GM21390 (cell line): Measurements from ENCODE around the gene TMEM235.

Source experiments
- ATAC-seq: cut with Tn5 transposase; IDR thresholded peaks from one replicate; pipeline ENCODE4 v1.9.1; 2021; ENCODE audit not compliant: unreplicated experiment

TMEM235 gene

GRCh38 chr17:78230996-78231935, at the start of gene TMEM235:
TSS of gene TMEM235 (plus strand) at chr17:78231631. CDS start at chr17:78232024, 393 bp downstream.
- no peak for ATAC-seq

GRCh38 chr17:78182504-78182903, 48.9 kb upstream of the TMEM235 start:
- ATAC-seq = no peak

- no peak for ATAC-seq
Observed at GRCh38 chr17:78183916-78184315, 47.5 kb upstream of the TMEM235 start.

- ATAC-seq = no peak
Observed at GRCh38 chr17:78184351-78184750, 47.1 kb upstream of the TMEM235 start.

GRCh38 chr17:78184868-78185267, 46.6 kb upstream of the TMEM235 start:
- ATAC-seq = no peak

DNA sequence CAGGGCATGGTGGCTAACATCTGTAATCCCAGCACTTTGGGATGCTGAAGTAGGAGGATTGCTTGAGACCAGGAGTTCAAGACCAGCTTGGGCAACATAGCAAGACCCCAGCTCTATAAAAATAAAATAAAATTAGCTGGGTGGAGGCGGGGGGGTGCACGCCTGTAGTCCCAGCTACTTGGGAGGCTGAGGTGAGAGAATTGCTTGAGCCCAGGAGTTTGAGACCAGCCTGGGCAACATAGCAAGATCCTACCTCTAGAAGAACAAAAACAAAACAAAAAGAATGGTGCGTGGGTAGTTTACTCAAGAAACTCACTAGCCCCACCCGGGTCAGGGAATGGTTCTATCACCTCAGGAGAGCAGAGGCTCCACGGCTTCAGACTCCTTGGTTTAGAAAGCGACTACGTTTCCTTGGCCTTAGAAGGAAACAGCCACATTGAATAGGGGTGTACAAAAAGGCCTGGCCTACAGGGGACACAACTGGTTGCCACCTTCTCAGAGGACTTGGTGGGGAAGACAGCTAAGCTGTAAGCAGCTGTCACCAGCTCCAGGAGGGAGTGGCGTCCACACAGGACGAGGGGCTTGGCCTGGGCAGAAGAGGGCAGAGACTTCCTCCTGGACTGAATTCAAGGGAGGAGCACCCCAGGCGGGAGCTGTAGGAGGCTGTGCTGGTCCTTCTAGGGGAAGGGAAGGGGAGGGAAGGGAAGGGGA, 45.3 kb upstream of the TMEM235 start:
- no peak for ATAC-seq

DNA sequence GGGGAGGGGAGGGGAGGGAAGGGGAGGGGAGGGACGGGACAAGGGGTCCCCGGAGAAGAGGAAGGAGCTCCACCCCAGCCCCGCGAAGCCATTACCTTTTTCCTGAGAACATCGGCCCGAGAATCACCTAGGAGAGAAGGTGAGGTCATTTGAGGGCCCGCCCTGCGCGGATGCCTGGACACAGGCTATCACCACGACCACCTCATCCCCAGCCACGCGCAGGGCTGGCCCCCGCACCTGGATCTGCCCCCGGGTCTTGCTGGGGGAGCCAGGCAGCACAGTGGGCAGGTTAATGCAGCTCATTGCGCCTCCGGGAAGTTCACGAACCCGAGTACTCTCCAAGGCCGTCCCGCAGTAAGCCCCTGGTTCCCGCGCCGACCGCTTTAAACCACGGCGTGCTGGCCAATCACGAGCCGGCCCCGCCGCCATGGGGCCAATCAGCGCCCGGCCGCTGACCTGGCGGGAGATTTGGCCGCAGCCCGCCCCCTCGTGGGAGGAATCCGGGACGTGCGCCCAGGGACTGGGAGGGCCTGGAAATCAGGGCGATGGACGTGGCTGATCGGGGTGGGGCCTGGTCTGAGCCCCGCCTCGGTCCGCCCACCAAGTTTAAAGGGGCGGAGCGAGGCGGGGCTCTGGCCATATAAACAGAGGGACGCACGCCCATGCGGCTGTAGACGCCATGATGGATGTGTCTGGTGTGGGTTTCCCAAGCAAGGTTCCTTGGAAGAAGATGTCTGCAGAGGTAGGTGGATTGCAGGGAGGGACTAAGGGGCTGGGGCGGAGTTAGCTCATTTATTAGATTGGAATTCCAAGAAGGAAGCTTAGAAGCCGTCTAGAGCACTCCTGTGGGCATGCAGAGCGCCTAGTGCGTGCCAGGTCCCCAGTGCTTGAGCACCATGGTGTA, 44.5 kb upstream of the TMEM235 start, which contains the start of the genes AFMID and TK1:
TSS of gene AFMID (plus strand) at position 671 of the 904 bp plus-strand sequence. CDS start at position 680, 9 bp downstream.
TSS of gene TK1 (minus strand) at position 361 of the 904 bp plus-strand sequence. CDS start at position 303, 58 bp downstream.
- peak; percentile 91 for ATAC-seq

- no peak for ATAC-seq
Observed at GRCh38 chr17:78196716-78197115, 34.7 kb upstream of the TMEM235 start.

GRCh38 chr17:78197147-78197832, 34.1 kb upstream of the TMEM235 start:
- no peak for ATAC-seq

DNA sequence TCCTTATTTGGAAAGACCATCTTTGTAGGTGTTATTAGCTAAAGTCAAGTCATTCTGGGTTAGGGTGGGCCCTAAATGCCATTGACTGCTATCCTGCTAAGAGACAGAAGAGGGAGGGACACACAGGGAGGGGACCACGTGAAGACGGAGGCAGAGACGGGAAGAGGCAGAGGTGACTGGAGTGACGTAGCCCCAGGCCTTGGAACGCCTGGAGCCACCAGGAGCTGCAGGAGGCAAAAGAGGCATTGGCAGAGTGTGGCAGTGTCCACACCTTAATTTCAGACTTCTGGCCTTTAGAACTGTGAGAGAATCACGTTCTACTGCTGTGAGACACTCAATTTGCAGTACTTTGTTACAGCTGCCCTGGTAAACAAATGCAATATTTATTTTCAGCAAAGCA, 31.0 kb upstream of the TMEM235 start:
- no peak for ATAC-seq

GRCh38 chr17:78202666-78203065, 28.8 kb upstream of the TMEM235 start:
- no peak for ATAC-seq

DNA sequence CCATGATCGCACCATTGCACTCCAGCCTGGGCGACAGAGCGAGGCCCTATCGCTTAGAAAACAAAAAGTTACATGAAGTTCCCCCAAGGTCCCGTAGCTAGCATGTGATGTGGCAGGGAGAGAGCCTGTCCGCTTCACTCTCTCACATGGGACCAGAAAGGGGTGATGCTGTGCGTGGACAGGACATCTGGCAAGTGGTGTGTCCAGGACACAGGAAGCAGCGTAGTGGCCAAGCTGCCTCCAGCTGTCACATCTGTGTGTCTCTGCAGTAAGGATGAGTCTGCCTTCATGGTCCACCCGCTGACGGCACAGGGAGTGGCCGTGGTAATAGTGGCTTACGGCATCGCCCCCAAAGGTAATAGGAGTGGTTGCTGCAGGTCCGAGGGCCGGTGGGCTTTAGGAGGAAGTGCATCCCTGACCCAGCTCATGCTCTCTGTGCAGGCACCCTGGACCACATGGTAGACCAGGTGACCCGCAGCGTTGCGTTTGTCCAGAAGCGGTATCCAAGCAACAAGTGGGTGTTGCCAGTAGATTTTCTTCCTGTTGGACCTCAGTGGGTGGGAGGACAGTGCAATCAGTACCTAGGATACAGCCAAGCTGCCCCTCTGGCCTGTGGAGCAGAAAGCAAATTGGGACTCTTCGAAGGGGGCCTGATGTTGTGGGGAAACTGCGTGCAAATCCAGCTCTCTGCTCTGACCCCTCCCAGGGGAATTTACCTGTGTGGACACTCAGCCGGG, 26.9 kb upstream of the TMEM235 start:
- ATAC-seq = no peak

DNA sequence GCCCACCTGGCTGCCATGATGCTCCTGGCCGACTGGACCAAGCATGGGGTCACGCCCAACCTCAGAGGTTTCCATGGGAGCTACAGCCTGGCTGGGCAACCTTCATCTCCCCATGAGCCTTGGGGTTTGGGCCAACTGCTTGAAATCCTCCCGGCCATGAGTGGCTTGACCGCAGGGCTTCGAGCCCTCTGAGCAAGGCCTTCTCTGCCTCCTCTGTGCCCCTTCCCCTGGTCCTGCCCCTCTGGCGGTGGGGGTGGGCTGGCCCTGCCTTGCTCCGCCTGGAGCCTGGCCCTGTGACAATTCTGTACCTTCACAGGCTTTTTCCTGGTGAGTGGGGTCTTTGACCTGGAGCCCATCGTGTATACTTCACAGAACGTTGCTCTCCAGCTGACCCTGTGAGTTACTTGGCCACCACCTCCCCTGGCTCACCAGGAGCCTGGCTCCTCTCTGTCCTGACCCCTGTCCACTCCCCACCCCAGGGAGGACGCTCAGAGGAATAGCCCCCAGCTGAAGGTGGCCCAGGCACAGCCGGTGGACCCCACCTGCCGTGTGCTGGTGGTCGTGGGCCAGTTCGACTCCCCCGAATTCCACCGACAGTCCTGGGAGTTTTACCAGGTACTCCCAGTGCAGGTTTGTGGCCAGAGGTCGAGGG, 26.2 kb upstream of the TMEM235 start:
- ATAC-seq = no peak

DNA sequence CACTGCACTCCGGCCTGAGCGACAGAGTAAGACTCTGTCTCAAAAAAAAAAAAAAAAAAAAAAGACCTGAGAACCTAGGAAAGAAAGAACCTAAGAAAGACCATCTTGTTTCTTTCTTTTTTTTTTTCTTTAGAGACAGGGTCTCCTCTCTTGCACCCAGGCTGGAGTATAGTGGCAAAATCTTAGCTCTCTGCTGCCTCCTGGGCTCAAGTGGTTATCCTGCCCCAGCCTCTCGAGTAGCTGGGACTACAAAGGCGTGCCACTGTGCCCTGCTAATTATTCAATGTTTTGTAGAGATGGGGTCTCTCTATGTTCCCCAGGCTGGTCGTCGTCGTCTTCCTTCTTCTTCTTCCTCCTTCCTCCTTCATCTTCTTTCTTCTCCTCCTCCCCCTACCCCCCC, 25.1 kb upstream of the TMEM235 start:
- ATAC-seq = no peak

DNA sequence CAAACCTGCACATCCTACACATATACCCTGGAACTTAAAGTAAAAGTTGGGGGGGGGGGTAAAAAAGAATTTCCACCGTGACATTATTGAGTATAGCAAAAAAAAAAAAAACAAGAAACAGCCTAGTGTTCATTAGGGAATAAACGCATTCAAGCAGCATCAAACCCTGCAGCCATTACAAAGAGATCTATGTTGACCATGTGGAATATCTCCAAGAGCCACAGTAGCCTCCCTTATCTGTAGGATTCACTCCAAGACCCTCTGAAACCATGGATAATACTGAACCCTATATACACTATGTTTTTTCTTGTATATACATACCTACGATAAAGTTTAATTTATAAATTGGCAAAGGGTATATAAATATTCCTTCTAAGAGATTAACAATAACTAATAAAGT, 22.9 kb upstream of the TMEM235 start:
- no peak for ATAC-seq

DNA sequence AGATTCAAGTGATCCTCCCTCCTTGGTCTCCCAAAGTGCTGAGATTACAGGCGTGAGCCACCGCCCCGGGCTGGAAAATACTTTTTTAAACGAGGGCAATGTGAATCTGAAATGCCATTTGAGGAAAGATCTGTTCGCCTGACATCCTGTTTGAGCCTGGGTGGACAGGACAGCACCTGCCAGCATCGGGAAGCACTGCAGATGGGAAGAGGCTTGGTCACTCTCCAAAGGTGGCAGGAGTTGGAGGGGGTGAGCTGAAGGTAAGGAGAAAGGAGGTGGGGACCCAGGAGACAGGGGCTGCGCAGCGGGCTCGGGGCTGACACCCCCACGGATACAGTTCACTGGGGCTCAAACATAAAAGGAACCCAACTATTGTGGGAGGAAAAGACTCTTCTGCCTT, 21.3 kb upstream of the TMEM235 start:
- ATAC-seq = no peak

DNA sequence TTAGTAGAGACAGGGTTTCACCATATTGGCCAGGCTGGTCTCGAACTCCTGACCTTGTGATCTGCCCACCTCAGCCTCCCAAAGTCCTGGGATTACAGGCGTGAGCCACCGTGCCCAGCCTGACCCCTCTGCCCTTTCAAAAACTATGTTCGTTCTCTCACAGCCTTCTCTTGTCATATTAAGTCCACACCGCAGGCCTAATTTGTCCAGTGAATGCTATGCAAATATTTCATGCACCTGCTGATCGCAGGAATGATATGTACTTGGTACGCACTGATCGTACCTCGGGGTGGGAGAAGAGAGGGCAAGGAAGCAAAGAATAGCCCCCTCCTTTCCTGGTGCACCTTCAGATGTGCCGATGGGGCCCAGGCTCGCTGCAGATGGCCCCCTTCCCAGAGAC, 20.4 kb upstream of the TMEM235 start:
- no peak for ATAC-seq

DNA sequence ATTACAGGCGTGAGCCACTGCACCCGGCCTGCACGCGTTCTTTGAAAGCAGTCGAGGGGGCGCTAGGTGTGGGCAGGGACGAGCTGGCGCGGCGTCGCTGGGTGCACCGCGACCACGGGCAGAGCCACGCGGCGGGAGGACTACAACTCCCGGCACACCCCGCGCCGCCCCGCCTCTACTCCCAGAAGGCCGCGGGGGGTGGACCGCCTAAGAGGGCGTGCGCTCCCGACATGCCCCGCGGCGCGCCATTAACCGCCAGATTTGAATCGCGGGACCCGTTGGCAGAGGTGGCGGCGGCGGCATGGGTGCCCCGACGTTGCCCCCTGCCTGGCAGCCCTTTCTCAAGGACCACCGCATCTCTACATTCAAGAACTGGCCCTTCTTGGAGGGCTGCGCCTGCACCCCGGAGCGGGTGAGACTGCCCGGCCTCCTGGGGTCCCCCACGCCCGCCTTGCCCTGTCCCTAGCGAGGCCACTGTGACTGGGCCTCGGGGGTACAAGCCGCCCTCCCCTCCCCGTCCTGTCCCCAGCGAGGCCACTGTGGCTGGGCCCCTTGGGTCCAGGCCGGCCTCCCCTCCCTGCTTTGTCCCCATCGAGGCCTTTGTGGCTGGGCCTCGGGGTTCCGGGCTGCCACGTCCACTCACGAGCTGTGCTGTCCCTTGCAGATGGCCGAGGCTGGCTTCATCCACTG, 17.3 kb upstream of the TMEM235 start, which contains the start of gene BIRC5:
TSS of gene BIRC5 (plus strand) at position 238 of the 690 bp plus-strand sequence. CDS start at position 302, 64 bp downstream.
- peak; percentile 76 for ATAC-seq
